Activated CD4-positive, alpha-beta T cell treated with anti-CD3 and anti-CD28 coated beads for 24 hours (primary cell): ENCODE measurements around the gene DNAH17.

Experiments
- DNase-seq, 2 donors: peaks; one replicate each; pipeline ENCODE4 v3.0.0-alpha.2; 2020; ENCODE audit warnings: low read depth in 2 of 2

The DNAH17 gene

DNA sequence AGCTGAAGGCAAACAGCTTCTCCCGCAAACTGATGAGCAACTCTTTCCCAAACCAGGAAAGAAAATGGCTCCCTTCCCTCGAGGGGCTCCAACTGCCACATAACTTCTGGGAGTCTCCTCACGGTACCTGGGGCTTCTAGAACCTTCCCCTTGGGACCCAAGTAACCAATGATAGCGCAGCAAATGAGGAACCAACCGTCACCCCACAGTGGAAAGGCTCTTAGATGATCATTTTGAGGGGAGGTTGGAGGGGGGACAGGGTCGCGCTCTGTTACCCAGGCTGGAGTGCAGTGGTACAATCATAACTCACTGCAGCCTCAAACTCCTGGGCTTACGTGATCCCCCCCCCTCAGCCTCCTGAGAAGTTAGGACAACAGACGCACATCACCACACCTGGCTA is at the start of gene DNAH17:
DNAH17 (minus strand) TSS at position 101 of the 400 bp plus-strand sequence. CDS start 2,339 bp downstream, outside the sequence.
- no peak for DNase-seq

- no peak for DNase-seq
Observed at GRCh38 chr17:78624324-78625151, 47.3 kb upstream of the DNAH17 start.

GRCh38 chr17:78623541-78623940 is 46.3 kb upstream of the DNAH17 start:
- no peak for DNase-seq

GRCh38 chr17:78622491-78623265 is 45.5 kb upstream of the DNAH17 start:
- no peak for DNase-seq

DNA sequence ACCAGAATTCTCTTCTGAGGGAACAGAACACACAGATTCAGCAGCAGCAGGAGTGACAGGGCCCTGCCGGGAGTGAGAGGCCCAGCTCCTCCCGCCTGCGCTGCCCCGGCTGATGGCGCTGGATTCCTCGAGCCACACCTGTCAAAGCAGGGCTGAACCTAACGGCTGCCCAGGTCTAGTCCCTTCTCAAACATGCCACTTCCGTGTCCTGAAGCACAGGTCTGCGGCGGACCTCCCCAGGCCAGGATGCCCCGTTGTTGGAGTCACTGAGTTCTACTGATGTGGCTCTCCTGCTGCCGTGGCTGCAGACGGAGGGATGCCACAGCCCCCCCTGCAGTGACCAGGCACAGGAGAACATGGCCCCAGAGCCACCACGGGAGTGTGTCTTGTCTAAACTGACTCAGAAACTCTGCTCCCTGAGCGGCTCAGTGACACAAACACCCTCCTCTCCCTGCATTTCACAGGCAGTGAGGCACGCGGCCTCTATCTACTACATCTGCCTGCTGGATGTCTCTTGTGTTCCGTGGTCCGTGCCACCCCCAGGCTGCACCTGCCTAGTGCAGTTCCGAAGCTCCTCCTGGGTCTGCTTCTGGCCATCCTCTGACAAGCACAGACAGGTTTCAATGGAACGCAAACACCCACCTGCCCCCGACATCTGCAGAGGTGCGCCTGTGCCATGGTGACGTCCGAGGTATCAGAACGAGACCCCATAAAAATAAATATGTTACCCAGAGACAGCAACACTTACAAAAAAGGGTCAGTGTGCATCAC is 44.7 kb upstream of the DNAH17 start:
- DNase-seq: no peak

- no peak for DNase-seq
Observed at GRCh38 chr17:78620099-78620498, 42.9 kb upstream of the DNAH17 start.

- no peak for DNase-seq
Observed at GRCh38 chr17:78619334-78619733, 42.1 kb upstream of the DNAH17 start.

GRCh38 chr17:78618264-78619066 is 41.3 kb upstream of the DNAH17 start:
- DNase-seq: no peak

DNA sequence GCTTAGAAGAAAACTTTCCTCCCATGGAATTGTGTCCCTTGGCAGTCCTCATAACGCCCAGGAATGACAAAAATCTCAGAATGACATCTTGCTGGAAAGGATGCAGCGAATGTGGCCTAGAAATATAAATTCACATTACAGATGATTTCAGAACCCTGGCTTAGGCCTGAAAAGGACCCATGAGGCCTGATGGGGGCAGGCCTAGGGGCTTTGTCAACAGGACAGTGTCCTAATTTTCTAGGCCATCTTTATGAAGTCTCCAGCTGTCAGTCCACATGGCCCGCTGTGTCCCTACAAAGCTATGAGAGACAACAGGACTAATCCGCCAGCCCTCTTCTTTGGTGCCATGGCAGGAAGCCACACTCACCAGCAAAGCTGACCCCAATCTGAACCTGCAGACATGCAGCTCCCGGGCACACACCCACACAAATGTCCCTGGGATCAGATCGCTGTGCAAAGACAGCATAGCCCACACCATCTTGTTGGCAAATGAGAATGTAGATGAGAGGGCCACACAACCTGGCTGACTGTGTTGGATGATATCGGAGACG is 40.4 kb upstream of the DNAH17 start:
- DNase-seq: no peak

DNA sequence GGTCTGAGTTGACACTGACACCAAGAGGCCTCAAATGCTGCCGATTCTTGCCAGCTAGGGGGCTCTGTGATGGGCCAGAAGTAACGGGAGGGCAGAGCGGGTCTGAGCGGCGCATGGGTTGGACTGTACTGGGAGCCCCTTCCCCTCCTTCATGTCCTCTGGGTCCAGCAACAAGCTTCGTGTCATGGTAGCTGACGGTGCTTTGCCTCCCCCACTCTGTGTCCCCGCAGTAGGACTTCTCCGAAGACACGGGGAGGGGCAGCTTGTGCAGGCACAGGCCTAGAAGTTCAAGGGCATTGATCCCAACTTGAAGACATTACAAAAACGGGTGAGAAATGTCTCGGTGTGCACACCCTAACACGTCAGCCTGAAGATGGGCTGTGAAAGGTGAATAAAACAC is 39.8 kb upstream of the DNAH17 start:
- no peak for DNase-seq

GRCh38 chr17:78615631-78616030 is 38.4 kb upstream of the DNAH17 start:
- DNase-seq: no peak

DNA sequence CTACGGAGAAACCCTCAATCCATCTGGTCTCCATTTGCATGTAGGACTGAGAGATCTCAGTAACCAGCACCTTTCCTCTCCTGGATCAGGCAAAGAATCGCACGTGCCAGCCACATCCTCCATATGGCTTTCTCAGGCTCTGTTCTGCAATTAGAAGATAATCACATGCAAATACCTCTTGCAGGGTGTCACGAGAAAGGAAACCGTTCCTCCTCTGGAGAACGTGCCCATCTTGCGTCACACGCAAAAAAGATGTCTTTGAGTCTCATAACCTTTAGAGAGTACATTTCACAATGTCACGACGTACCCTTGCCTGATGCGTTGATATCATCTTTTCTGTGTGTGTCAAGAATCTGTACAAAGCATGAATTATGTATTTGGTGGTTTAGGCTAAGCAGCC is 36.2 kb upstream of the DNAH17 start:
- no peak for DNase-seq

DNA sequence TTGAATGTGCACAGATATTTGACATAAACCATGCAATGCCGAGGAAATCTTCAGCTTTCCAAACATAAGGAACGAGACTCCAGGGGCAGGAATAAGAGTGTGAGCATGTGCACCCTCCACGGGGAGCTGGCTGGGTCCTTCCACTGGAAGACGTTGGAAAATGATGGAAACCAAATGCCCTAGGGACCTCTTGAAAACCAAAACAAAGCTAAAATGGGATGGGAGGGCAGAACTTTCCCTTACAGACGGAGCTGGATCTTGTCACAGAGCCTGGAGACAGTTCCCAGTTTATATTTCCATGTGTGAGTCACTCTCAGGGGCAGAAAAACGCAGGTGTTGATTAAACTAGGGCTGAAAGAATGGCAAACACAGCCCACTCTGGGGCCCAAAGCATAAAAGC is 34.4 kb upstream of the DNAH17 start:
- no peak for DNase-seq

- DNase-seq: no peak
Observed at GRCh38 chr17:78610951-78611511, 33.8 kb upstream of the DNAH17 start.

DNA sequence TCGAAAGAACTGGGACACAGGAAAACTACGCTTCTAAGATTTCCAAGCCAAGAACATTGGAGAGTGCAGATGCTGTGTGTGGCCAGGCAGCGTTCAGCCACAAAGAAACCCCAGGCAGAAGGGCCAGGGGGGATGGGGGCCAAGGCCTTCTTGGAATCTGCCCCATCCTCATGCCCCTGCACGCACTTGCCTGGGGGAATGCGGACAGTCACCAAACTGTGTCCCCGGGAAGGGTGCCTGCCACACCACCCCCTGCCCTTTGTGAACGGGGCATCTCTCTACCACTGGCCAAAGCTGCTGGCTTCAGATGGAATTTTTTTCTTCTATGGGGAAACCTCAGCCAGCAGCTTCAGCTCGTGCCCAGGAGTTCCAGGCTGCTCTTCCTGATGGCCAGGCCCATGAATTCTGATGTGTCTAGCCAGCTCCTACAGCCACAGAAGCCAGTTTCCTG is 32.0 kb upstream of the DNAH17 start:
- DNase-seq: no peak

DNA sequence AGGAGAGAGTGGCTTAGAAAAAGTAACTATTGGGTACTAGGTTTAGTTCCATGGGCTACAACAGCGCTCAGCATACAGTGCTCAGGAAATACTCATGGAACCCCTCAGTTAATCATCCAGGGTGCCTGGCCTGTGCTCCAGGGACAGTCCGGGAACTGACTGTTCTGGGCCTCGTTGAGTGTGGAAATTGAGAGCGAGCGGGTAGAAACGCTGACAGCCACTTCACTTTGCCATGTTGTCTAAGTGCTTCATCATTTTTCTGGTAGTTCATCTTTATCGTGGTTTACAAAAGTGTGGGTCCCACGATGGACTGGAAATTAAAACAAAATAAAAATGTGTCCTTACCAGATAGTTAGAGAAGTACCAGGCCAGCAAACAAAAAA is 31.6 kb upstream of the DNAH17 start:
- DNase-seq: no peak

DNA sequence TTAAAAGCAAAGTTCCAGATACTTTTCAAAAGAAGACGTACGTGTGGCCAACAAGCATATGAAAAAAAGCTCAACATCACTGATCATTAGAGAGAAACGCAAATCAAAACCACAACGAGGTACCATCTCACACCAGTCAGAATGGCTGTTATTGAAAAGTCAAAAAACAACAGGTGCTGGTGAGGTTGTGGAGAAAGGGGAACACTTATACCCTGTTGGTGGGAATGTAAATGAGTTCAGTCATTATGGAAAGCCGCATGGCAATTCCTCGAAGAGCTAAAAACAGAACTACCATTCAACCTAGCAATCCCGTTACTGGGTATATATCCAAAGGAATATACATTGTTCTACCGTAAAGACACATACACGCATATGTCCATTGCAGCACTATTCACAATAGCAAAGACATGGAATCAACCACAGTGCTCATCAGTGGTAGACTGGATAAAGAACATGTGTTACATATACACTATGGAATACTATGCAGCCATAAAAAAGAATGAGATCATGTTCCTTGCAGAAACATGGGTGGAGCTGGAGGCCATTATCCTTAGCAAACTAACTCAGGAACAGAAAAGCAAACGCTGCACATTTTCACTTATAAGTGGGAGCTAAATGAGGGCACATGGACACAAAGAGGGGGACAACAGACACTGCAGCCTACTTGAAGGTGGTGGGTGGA is 31.1 kb upstream of the DNAH17 start:
- DNase-seq: no peak

DNA sequence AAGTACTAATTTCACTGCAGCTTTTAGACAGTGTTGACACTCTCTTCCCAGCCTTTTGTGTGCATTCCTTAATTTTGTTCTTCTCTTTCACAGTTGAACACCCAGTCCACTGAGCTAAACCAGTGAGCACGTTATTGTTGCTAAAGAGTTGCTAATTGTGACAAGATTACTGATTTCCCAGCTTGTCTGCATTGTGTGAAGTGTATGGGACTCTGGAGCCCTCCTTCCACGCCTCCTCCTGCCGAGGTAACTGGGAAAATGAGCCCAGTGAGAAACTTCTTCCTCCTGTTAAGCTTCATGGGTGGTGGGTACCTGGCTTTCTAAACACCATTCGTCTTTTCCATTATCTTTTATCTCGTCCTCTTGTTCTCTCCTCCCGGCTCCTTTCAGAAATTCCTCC is 29.8 kb upstream of the DNAH17 start:
- no peak for DNase-seq

DNA sequence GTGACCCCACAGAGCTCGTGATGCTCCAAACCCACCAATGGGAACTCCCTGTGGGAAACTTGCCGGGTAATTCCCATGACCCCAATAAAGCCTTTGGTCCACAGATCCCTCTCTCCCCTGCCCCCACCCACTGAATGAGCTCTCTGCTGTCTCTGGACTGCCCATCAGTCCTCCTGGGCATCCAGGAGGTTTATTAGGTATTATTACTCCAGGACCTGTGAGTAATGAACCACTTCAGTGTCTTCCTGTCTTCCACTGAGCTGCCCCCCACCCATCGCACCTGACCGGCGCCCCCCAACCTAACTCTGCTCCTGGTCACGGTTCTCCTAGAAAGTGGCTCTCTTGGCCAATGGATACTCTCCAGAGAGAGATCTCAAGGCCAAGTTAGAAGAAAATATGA is 28.7 kb upstream of the DNAH17 start:
- no peak for DNase-seq

GRCh38 chr17:78605429-78605828 is 28.2 kb upstream of the DNAH17 start:
- DNase-seq: no peak
